HEK293T (cell line): ENCODE data around the gene LNPEP.

ENCODE experiments used
- BHLHE40 ChIP-seq: fragments of 450-650 bp; IDR thresholded peaks from 2 replicates; pipeline ENCODE4 v1.6.1; 2016; ENCODE audit warnings: mild to moderate bottlenecking, moderate library complexity, borderline replicate concordance
- FOXK2 ChIP-seq: fragments of 450-650 bp; IDR thresholded peaks from 2 replicates; pipeline ENCODE4 v1.6.1; 2016; ENCODE audit warnings: mild to moderate bottlenecking
- FOXM1 ChIP-seq: fragments of 450-650 bp; IDR thresholded peaks from 2 replicates; pipeline ENCODE4 v1.6.1; 2017; ENCODE audit warnings: mild to moderate bottlenecking, borderline replicate concordance
- HDGF ChIP-seq: fragments of 450-650 bp; IDR thresholded peaks from 2 replicates; pipeline ENCODE4 v1.6.1; 2017; ENCODE audit warnings: antibody characterized with exemption, borderline replicate concordance
- L3MBTL2 ChIP-seq: fragments of 450-650 bp; conservative IDR thresholded peaks from 2 replicates; pipeline ENCODE4 v1.6.1; 2016; ENCODE audit warnings: mild to moderate bottlenecking
- LEF1 ChIP-seq: fragments of 450-650 bp; IDR thresholded peaks from 2 replicates; pipeline ENCODE4 v1.6.1; 2017; ENCODE audit warnings: mild to moderate bottlenecking, borderline replicate concordance
- SP1 ChIP-seq: fragments of 450-650 bp; IDR thresholded peaks from 2 replicates; pipeline ENCODE4 v1.6.1; 2017
- SUZ12 ChIP-seq: fragments of 450-650 bp; IDR thresholded peaks from 2 replicates; pipeline ENCODE4 v1.6.1; 2016; ENCODE audit warnings: mild to moderate bottlenecking
- ZNF384 ChIP-seq: fragments of 450-650 bp; IDR thresholded peaks from 2 replicates; pipeline ENCODE4 v1.6.1; 2016
- TF ChIP-seq, protein P1 (sequence below): fragments of 450-650 bp; IDR thresholded peaks from 2 replicates; pipeline ENCODE4 v1.6.1; 2016

DNA sequence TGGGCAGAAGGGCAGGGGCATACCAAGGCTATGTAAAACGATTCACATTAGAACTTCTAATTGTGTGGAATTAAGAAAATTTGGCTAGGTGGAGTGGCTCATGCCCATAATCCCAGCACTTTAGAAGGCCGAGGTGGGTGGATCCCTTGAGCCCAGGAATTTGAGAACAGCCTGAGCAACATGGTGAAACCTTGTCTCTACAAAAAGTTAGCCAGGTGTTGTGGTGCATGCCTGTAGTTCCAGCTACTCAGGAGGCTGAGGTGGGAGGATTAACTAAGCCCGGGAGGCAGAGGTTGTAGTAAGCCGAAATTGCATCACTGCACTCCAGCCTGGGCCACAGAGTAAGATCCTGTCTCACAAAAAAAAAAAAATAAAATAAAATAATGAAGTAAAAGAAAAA is 141.4 kb downstream of the LNPEP start:
- TF ChIP-seq SUZ12, result no peak
- TF ChIP-seq FOXM1, result no peak
- no peak for TF ChIP-seq BHLHE40
- no peak for TF ChIP-seq FOXK2
- TF ChIP-seq L3MBTL2, result no peak
- TF ChIP-seq HDGF, result no peak
- TF ChIP-seq SP1, result no peak
- TF ChIP-seq, protein P1, sequence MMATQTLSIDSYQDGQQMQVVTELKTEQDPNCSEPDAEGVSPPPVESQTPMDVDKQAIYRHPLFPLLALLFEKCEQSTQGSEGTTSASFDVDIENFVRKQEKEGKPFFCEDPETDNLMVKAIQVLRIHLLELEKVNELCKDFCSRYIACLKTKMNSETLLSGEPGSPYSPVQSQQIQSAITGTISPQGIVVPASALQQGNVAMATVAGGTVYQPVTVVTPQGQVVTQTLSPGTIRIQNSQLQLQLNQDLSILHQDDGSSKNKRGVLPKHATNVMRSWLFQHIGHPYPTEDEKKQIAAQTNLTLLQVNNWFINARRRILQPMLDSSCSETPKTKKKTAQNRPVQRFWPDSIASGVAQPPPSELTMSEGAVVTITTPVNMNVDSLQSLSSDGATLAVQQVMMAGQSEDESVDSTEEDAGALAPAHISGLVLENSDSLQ, result no peak
- TF ChIP-seq ZNF384, result no peak
- TF ChIP-seq LEF1, result no peak
